ENCODE results near the gene ABCD1.
"Not testable (repeated sequence)": the region's sequence is repeated elsewhere in the genome, so short reads cannot be mapped to it uniquely, and the experiment has no call there.

The ABCD1 gene

DNA sequence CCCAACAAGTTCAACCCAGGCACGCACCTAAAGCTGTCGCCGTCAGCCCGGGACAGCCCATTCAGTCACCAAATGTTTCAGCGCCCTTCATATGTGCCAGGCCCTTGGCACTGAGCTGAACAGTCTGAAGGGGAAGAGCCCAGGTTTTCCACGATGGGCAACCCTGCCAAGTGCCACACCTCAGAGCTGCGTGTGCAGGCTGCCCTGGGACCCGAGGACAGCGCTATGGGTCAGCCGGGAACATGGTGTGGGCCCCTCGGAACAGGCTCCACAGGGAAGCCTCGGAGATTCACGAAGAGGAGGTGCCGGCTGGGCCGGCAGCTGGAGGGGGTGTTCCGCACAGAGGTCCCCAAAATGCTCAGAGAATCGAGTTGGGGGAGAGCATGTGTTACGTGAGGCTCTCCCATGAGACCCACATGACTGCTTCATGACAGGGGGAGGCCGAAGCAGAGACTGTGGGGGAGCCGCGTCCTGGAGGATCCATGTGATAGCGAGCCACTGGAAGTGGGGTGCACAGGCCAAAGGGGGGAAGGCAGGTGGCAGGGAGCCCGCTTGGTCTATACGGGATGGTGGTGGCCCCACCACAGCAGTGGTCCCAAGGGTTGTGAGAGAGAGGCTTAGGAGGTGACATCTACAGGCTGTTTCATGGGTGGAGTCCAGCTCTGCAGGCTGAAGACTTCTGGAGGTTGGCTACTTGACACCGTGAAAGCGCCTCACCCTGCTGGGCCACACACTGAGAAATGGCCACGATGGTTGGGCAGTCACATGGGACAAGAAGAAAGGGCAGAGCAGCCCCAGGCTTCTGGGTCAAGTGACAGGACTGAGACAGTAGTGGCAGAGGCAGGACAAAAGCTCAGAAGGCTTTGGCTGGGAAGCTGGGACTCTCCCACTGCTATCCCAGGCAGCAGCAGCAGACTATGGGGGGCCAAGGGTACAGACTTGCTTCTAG, 14.7 kb upstream of the ABCD1 start:
- DNase-seq (ENCODE audit: low read depth, low spot score), result no peak

DNA sequence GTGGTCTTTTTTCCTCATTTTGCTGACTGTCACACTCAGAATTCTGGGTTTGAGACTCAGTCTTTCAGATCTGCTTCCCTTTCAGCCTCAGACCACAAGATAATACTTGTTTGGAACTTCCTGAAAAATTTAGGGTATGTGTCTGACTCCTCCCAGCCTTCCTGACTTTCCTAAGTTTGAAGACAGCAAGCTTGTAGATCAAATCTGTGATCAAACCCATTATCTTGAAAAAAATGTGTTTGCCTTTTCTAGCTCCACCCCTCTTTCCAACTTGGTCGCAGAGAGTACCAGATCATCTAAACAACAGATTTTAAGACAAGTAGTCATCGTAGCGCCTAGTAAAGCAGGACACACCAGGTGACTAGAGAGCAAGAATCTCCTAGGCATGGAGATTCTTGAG, 10.4 kb upstream of the ABCD1 start:
- no peak for DNase-seq (ENCODE audit: low read depth, low spot score)

DNA sequence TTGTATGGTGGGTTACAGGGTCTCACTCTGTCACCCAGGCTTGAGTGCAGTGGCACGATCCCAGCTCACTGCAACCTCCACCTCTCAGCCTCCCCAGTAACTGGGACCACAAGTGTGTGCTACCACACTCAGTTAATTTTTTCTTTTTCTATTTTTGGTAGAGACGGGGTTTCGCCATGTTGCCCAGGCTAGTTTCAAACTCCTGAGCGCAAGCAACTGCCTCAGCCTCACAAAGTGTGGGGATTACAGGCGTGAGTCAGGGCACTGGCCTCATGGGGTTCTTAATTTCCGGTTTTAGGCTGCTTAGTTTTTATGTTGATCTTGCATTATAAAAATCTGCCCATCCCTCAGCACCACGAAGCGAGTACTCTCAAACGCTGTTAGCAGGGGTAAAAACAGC, 7.2 kb upstream of the ABCD1 start:
- DNase-seq (ENCODE audit: low read depth, low spot score), result no peak

DNA sequence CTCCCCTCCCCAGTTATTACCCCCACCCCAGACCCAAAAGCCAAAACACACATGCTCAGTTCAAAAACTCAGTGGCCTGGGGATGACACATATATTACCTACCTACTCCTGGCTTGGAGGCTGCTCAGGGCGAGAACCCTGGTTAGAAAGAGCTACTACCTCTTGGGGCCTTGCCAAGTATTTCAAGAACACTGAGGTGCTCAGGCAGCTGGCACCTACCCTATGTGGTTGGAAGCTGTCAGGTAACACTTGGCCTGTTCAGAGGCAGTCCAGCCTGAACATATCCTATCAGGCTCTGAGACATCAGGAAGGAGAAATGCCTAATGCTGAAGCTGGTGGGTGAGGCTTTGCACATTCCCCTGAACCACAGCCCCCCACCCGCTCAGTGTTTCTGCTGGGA, 5.4 kb upstream of the ABCD1 start:
- DNase-seq (ENCODE audit: low read depth, low spot score), result no peak

DNA sequence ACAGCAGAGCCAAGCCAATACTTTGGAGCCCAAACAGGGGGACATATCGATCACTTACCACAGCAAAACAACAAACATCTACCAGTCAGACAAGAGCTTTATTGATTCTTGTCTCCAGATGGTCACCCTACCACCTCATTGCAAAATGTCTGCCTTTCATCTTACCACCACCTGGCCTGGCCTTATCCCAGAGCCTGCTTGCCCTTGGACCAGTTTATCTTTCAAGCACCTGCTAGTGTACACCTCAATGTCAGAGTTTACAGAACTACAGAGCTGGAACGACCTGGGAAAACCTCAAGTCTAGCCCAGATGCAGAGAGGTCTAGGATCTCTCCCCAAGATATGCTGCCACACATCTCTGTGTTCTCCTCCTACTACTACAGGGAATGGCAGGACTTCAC, 5.0 kb upstream of the ABCD1 start:
- DNase-seq (ENCODE audit: low read depth, low spot score), result no peak

DNA sequence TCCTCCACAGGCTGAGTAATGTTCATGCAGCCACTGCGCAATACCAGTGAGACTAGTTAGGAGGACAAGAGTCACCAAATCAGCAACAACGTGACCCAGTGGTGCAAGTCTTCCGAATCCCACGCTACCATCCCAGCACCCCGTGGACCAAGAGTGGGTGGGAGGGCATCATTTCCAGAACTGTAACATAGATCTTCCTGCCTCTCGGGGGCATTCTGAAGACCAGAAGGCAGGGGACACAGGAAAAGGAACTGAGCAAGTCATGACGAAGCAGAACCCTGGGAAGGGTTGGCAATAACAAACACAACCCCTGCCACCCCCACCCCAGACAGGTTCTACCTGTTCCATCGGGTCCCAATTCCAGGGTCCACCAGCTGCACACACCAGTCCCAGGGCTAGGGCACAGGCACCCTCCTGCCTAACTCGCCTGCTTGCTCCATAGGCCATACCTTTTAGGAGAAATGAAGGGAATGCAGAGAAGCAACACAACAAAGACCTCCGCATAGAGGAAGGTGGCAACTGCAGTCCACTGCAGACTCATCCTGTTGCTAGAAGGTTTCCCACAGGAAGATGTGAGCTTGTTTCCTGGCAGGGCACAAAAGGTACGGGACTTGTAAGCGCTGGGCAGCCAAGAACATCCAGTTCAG, 1.8 kb upstream of the ABCD1 start:
- no peak for DNase-seq (ENCODE audit: low read depth, low spot score)

DNA sequence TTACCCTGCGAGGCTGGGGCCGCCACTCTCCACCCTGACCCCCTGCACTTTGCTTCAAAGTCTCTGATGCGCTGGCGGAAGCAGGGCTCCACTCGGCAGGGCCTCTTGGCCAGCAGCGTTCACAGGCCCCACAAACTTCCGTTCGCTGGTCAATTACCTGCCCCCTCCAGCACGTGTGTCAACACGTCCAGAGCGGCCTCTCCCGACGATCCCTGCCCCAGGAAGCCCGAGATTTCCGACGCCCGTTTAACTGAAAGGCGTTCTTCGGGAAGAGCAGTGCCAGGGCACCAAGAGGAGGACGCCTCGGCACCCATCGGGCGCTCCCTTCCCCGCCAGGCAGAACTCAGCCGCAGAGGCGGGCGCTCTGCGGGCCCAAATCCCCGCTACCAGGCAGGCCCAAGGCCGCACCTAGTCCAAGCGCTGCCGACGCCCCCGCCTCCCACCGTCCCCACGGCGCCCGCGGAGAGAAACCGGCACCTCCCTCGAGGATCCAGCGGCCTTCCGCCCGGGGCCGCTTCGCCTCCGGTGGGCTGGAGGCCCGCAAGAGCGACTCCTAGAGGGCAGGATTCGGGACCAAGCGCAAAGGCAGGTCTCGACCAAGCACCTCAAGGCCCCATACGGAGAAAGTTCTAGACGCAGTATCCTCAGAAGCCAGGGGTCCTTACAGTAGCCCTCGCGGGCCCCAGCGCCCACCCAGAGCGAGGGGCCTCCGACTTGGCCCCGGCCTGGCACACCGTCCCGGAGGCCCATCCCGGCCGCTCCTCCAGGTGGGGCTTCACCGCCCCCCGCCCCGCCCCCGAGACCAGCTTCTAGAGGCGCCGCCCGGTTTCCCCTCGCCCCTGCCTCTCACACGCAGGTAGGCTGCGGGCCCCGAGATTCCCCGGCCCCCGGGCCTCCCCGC, 1.1 kb upstream of the ABCD1 start:
- no peak for DNase-seq (ENCODE audit: low read depth, low spot score)

DNA sequence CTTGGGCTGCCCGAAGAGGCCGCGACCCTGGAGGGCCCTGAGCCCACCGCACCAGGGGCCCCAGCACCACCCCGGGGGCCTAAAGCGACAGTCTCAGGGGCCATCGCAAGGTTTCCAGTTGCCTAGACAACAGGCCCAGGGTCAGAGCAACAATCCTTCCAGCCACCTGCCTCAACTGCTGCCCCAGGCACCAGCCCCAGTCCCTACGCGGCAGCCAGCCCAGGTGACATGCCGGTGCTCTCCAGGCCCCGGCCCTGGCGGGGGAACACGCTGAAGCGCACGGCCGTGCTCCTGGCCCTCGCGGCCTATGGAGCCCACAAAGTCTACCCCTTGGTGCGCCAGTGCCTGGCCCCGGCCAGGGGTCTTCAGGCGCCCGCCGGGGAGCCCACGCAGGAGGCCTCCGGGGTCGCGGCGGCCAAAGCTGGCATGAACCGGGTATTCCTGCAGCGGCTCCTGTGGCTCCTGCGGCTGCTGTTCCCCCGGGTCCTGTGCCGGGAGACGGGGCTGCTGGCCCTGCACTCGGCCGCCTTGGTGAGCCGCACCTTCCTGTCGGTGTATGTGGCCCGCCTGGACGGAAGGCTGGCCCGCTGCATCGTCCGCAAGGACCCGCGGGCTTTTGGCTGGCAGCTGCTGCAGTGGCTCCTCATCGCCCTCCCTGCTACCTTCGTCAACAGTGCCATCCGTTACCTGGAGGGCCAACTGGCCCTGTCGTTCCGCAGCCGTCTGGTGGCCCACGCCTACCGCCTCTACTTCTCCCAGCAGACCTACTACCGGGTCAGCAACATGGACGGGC, 579 bp downstream of the ABCD1 start:
- DNase-seq (ENCODE audit: low read depth, low spot score), result no peak

DNA sequence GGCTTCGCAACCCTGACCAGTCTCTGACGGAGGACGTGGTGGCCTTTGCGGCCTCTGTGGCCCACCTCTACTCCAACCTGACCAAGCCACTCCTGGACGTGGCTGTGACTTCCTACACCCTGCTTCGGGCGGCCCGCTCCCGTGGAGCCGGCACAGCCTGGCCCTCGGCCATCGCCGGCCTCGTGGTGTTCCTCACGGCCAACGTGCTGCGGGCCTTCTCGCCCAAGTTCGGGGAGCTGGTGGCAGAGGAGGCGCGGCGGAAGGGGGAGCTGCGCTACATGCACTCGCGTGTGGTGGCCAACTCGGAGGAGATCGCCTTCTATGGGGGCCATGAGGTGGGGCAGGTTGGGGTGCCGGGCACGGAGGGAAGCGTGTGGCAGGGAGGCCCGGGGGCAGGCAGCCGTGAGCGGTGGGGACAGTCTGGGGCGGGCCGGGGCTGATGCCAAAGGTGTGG, 1.2 kb downstream of the ABCD1 start:
- no peak for DNase-seq (ENCODE audit: low read depth, low spot score)

DNA sequence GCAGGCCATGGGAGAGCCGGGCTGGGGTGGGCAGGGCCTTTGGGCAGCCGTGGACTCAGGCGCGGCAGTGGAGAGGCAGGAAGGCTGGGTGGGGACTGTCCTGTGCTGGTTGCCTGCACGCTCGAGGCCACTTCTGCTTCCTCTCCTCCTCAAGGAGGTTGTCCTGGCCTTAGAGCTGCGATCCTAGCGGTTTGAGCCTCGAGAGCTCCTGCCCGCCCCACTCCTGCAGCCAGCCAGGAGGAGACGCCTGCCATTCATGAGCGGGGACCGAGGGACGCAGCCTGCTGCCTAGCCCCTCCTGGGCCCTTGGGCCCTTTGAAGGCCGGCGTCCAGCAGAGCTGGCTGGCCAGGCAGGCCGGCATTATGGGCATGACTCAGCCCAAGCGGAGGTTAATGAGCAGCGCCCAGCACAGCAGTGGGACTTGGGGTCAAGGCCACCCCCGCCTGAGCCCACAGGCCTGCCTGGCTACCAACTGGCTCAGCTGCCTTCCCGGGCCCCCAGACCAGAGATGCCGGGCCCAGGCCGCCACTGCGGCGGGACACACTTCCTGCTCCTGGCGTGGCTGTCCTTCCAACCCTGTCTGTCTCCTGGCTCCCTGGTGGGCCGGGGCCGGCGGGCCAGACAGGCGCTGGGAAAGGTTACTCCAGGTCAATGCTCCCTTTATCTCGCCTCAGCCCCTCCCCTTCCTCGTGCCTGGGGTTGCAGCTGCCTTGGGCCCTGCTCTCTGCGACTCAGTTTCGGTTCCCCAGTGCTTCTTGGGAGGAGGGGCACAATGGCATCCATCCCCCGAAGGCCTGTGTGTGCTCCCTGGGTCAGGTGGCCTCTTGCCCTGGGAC, 1.8 kb downstream of the ABCD1 start:
- no peak for DNase-seq (ENCODE audit: low read depth, low spot score)

DNA sequence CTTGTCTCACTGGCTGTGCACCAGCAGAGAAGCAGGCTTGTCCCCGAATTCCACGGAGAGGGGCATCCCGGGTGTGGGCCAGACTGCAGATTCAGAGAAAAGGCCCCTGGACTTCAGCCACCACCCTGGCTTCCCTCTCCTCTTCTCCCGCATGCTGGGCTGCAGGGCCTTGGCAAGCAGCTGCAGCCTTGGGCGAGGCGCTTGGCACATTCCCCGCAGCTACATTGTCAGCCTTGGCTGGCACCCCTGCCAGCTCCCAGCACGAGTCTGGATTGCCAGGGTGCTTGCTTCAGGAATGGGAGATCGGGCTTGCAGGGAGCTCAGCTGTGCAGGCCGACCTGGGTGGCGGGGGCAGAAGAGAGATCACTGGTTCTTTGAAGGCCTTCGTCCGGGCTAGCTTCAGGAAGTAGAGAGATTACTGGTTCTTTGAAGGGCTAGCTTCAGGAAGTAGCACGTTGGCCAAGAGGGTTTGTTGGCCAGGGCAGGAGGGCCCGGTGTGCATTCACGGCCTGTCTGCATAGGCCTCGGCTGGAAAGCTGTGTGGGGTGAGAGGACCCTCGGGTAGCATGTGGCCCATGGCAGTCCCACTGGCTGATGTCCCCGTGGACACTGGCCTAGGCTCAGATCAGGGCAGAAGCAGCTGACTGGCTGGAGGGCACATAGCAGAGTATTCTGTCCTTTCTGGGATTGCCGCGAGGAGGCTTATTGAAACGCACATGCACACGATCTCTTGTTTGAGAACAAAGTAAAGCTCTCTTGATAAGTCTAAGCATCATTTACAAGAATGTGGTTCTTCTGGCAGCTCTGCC, 2.7 kb downstream of the ABCD1 start:
- no peak for DNase-seq (ENCODE audit: low read depth, low spot score)

DNA sequence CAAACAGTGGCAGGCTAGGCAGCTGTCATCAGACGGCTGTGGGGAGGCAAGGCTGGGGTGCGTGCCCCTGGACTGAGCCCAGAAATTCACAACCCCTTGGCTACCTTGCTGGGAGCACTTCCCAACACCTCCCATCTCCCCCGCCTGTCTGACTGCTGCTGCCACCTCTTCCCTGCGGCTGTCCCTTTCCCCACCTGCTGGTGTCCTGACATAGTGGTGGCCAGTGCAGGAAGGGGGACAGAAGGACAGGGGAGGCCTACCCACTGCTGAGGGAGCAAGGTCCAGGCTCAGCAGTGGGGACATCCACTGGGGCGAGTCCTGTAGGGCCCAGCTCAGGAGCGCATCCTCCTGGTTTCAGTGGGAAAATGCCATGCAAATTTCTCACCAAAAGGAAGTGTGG, 3.4 kb downstream of the ABCD1 start:
- no peak for DNase-seq (ENCODE audit: low read depth, low spot score)

DNA sequence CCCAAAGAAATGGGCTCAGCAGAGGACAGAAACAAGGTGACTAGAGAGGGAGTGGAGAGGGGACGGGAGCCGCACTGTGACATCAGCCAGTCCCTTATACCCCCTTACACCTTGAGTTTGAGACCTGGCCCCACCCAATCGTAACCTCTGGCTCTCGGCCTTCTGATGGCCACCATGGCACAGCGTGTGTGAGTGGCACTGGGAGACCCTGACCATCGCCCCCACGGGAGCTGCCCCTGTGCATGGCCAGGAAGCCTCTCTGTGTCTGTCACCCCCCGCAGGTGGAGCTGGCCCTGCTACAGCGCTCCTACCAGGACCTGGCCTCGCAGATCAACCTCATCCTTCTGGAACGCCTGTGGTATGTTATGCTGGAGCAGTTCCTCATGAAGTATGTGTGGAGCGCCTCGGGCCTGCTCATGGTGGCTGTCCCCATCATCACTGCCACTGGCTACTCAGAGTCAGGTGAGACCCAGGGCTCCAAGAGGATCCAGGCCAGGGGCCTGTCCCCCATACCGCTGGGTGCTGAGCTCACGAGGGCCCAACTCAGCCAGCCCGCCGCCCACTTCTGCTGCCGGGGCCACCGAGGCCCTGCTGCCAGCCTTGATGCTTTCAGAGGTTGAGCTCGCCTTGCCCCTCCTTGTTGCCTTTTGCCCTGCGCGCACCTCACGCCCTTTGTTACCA, 4.4 kb downstream of the ABCD1 start:
- no peak for DNase-seq (ENCODE audit: low read depth, low spot score)

DNA sequence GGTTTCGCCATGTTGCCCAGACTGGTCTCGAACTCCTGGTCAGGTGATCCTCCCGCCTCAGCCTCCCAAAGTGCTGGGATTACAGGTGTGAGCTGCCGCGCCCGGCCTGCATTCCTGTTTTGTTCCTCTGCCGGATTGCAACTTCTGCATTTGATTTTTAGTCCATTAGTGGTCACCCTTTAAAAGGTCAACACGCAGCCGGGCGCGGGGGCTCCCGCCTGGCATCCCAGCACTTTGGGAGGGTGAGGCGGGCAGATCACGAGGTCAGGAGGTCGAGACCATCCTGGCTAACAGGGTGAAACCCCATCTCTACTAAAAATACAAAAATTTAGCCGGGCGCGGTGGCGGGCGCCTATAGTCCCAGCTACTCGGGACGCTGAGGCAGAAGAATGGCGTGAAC, 5.5 kb downstream of the ABCD1 start:
- not testable (repeated sequence) for DNase-seq (ENCODE audit: low read depth, low spot score)

DNA sequence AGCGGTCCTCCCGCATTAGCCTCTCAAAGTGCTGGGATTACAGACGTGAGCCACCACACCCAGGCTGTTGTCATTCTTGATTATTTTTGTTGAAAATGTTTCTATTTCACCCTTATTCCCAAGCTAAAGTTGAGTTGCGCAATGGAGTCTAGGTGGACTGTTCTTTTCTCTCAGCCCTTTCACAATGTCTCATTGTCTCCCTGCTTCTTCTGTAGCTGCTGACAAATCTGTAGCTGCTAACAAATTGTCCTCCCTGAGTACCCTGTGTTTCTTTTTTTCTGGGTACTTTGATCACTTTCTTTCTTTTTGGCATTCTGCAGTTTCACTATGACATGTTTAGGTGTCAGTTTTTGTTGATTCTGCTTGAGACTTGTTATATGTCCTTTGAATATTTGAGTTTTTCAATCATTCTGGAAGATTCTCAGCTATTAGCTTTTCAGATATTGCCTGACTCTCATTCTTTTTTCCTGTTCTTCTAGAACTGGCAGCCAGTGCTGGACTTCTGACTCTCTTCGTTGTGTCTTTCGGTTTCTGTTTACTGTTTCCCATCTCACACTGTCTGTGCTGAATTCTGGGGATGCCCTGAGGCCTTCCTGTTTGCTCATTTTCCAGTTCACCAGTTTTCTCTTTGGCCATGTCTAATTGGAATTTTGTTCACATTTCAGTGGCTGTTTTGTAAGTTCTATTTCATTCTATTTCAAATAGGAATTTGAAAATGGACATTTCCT, 6.6 kb downstream of the ABCD1 start:
- DNase-seq (ENCODE audit: low read depth, low spot score), result no peak

DNA sequence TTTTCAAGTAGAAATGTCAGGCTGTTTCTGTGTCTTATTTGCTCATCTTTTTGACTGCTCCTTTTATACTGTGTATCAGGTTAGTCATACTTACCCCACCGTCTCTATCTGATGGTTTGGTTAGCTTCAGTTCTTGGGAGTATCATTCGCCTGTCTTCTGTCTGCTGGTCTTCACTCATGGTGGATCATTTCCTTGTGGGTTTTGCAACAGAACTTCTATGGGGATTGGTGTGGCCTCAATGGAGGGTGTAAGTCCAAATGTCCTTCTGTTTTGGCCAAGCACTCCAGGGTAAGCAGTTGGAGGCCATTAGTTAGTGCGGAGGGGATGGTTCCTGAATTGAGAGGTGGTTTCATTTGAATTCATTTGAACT, 7.2 kb downstream of the ABCD1 start:
- no peak for DNase-seq (ENCODE audit: low read depth, low spot score)

DNA sequence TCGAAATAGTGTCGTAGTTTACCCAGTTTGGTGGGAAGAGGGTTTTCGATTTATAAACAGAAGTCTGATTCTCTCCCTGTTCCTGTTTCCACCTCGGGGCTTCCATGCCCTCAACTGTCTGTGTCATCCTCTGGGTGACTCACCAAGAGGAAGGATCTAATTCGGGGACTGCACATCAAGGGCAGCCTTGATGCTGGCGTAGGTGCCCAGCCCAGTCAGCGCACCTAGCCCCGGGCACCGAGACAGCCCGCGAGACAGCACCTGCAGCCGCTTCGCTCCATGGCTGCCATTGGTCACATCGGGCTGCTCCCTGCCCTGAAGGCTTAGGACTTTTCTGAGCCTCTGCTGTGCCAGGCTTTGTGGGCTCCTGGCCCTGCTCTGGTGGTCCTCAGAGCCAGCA, 7.7 kb downstream of the ABCD1 start:
- DNase-seq (ENCODE audit: low read depth, low spot score), result no peak

DNA sequence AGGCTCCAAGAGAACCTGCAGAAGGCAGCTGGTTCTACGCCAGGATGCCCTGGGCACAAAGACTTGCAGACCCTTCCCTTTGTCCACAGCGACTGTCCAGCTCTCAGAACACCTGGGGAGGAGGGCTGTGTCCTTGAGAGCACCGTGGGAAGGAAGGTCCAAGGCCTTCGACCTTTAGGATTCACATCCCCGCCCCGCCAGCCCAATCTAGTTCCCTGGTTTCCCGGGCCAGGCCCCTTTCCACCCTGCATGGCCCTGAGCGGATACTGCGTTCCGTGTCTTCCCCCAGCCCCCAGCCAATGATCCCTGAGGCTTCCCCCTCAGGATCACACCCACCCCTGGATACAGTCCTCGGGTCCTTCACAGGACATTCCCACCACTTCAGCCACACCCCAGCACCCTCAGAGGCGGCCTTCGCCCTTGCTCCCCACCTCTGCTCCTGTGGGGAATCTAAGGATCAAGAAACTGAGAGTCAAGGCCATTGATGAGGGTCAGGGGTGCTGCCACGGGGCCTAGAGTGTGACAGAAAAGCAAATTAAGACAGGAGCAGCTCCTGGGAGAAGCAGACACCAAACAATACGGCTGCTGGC, 9.1 kb downstream of the ABCD1 start:
- no peak for DNase-seq (ENCODE audit: low read depth, low spot score)

Data from activated naive CD8-positive, alpha-beta T cell treated with anti-CD3 and anti-CD28 coated beads, Interleukin-2, amount 50 U/mL, for 16 hours (primary cell).